NB4 (cell line): ENCODE data around the gene STPG1.

ENCODE experiments used
- MYC ChIP-seq: IDR thresholded peaks from 2 replicates; pipeline ENCODE4 v1.6.1; 2011; ENCODE audit warnings: low read depth, low read length
- POLR2A ChIP-seq: IDR thresholded peaks from 2 replicates; pipeline ENCODE4 v1.6.1; 2011; ENCODE audit warnings: mild to moderate bottlenecking; ENCODE audit not compliant: insufficient read length; ENCODE audit errors: extremely low read depth
- TF ChIP-seq, protein P1 (sequence below): IDR thresholded peaks from one replicate; pipeline ENCODE4 v1.5.1; 2012; ENCODE audit warnings: low read depth, low read length
- TF ChIP-seq, protein P2 (sequence below): IDR thresholded peaks from 2 replicates; pipeline ENCODE4 v1.6.1; 2011; ENCODE audit warnings: low read depth, low read length

DNA sequence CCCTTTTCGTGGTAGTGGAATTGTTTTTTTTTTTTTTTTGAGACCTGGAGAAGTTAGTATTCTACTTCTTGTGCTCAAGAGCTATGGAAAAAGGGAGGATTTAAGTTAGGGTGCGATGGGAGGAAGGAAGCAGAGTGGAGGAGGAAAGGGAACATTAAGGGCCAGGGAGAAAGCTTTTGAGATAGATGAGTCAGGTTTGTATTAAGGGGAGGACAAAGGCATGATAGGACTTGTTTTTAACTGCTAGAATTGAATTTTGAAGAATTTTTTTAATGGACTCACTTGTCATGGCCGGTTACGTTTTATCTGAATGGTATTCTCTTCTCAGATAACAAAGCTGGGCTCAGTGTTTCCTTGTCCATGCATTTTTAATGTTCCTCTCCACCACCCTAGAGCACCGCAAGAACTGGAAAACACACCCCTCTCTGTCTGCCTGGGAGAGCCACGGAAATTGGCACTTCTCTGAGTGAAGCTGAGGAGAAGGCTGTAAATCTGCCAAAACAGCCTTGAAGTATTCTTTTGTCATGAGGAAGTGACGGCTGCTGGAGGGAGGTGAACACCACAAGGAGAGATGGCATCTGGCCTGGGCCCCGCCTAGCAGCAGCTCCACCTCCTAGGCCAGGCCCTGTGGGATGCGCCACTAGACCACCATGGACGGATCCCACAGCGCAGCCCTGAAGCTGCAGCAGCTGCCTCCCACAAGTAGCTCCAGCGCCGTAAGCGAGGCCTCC, 5.5 kb upstream of the STPG1 start:
- TF ChIP-seq POLR2A (no peak), MYC (no peak)
- TF ChIP-seq, protein P1, sequence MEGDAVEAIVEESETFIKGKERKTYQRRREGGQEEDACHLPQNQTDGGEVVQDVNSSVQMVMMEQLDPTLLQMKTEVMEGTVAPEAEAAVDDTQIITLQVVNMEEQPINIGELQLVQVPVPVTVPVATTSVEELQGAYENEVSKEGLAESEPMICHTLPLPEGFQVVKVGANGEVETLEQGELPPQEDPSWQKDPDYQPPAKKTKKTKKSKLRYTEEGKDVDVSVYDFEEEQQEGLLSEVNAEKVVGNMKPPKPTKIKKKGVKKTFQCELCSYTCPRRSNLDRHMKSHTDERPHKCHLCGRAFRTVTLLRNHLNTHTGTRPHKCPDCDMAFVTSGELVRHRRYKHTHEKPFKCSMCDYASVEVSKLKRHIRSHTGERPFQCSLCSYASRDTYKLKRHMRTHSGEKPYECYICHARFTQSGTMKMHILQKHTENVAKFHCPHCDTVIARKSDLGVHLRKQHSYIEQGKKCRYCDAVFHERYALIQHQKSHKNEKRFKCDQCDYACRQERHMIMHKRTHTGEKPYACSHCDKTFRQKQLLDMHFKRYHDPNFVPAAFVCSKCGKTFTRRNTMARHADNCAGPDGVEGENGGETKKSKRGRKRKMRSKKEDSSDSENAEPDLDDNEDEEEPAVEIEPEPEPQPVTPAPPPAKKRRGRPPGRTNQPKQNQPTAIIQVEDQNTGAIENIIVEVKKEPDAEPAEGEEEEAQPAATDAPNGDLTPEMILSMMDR = no peak
- TF ChIP-seq, protein P2, sequence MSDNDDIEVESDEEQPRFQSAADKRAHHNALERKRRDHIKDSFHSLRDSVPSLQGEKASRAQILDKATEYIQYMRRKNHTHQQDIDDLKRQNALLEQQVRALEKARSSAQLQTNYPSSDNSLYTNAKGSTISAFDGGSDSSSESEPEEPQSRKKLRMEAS = no peak
